Ovary (tissue), 9 donors: ENCODE measurements around the gene EEIG1. TPM values are rescaled to one million over a fixed set of nuclear protein-coding genes. Genes with fewer than 3 reads are reported as not detected.

Source experiments
- DNase-seq, 5 donors: peaks; one replicate each; pipeline ENCODE4 v3.0.0-alpha.2; 2019 to 2020
- H3K27ac ChIP-seq, 2 donors: fragments of 200-600 bp; one replicate each; pipeline versions ENCODE4 v1.5.1 to v1.8.0; 2019 to 2022
- H3K27me3 ChIP-seq: fragments of 200-600 bp; one replicate; pipeline ENCODE4 v1.8.0; 2022
- H3K36me3 ChIP-seq: fragments of 200-600 bp; sonication (generic); one replicate; pipeline ENCODE4 v1.5.1; 2019
- H3K4me1 ChIP-seq: one replicate; pipeline ENCODE4 v1.8.1; 2013; ENCODE audit warnings: mild to moderate bottlenecking, moderate library complexity; ENCODE audit not compliant: insufficient read depth
- H3K4me3 ChIP-seq: fragments of 200-600 bp; sonication (generic); one replicate; pipeline ENCODE4 v1.5.1; 2017
- H3K9me3 ChIP-seq, 2 donors: fragments of 200-600 bp in 1 of 2; sonication (generic) in 1 of 2; one replicate each; pipeline versions ENCODE4 v1.5.1 to v1.8.1; 2013 to 2019; ENCODE audit warnings: mild to moderate bottlenecking in 1 of 2, moderate library complexity in 1 of 2
- CTCF ChIP-seq, 3 donors: fragments of 450-650 bp in 2 of 3; fragments of 200-600 bp in 1 of 3; IDR thresholded peaks; one replicate each; pipeline versions ENCODE4 v1.5.1 to v1.8.0; 2016 to 2022; ENCODE audit warnings: antibody characterized with exemption in 3 of 3, mild to moderate bottlenecking in 1 of 3
- EP300 ChIP-seq: sonication (generic); formaldehyde crosslinking; IDR thresholded peaks from one replicate; pipeline ENCODE4 v1.6.1; 2017; ENCODE audit warnings: antibody characterized with exemption
- POLR2A ChIP-seq: fragments of 450-650 bp; IDR thresholded peaks from one replicate; pipeline ENCODE4 v1.6.1; 2017; ENCODE audit warnings: antibody characterized with exemption, mild to moderate bottlenecking, moderate library complexity
- WGBS, 3 donors: extraction: QIAGEN DNeasy Blood & Tissue Kit in 1 of 3; methylation state at CpG; one replicate each; pipeline versions ENCODE4 v1.1.5 to v1.1.7; 2013 to 2017; 5-methylcytosine and 5-hydroxymethylcytosine counted together
- intact Hi-C, 4 donors: fragments of 100-400 bp; cut with DNase I; formaldehyde crosslinking; loops; one replicate each; pipeline versions ENCODE4 v1.11.0 to v1.15.1; 2022 to 2023
- polyA plus RNA-seq, 2 donors: library from polyadenylated mRNA; stranded (reverse); fragments of 200-250 nt in 1 of 2; fragments of 350-450 nt in 1 of 2; fragmentation: Illumina TruSeq in 1 of 2; extraction: RNeasy Lipid Tissue Mini Kit (QIAGEN cat#74804) in 1 of 2; gene quantifications; one replicate each; pipeline ENCODE4 v1.2.3, GENCODE V29; 2013 to 2014
- total RNA-seq, 7 donors: library from RNA; depleted of rRNA in 2 of 7; stranded (reverse); fragments of >200 nt in 2 of 7; fragmentation: NEBNext Ultra II Directional in 3 of 7; extraction: Animal tissue kit (Norgen Biotek cat#: 25700) in 3 of 7; gene quantifications; one replicate each; pipeline versions ENCODE4 v1.1.0 to v1.2.4, GENCODE V29; 2016 to 2023
- donor health status: DM: no; HTN: no; CAD: no; lungs with moderate emphysema.
- donor health status: DM: no; HTN: no; CAD: no.
- donor health status: Bipolar disorder and iron deficiency.
- donor health status: DM: yes; HTN: yes; CAD: no.
- donor health status: DM: no; HTN: no; CAD: no.
- donor health status: DM: yes; HTN: yes; CAD: no.

Gene EEIG1
- total and polyA plus RNA-seq, 9 donors = 8.6 to 104 (median 75.5) TPM

GRCh38 chr9:128003966-128004604 lies 23.3 kb upstream of the EEIG1 start:
- no peaks in the 10 kb centered on the region for H3K27me3 ChIP-seq
- WGBS, 3 donors = 94 to 95% (median 95%) methylated on average over 11 of the region's 11 CpGs
- DNase-seq = no peak
- H3K9me3 ChIP-seq = no peaks in the 10 kb centered on the region
- peaks cover 2% of the 10 kb centered on the region for H3K4me1 ChIP-seq
- no peak overlapping the region for H3K4me3 ChIP-seq
- no peaks in the 10 kb centered on the region for H3K36me3 ChIP-seq
- TF ChIP-seq EP300 = no peak
- no peak for TF ChIP-seq POLR2A
- no peak for TF ChIP-seq CTCF (IDR thresholded peaks at IDR 0.05)
- no peak overlapping the region for H3K27ac ChIP-seq
- intact Hi-C loops = no loop called here

- intact Hi-C loops = no loop called here
- H3K9me3 ChIP-seq = no peaks in the 10 kb centered on the region
Measured at GRCh38 chr9:128002959-128003358, 22.2 kb upstream of the EEIG1 start.

GRCh38 chr9:128001779-128002298 lies 21.1 kb upstream of the EEIG1 start:
- intact Hi-C loops = no loop called here
- no peak for DNase-seq
- 63 to 68% (median 67%) methylated on average over 18 of the region's 18 CpGs for WGBS, 3 donors
- Histone ChIP-seq H3K4me1 (peaks cover 2% of the 10 kb centered on the region), H3K27ac (no peak overlapping the region), H3K9me3 (no peaks in the 10 kb centered on the region), H3K4me3 (no peak overlapping the region), H3K36me3 (no peaks in the 10 kb centered on the region), H3K27me3 (no peaks in the 10 kb centered on the region)
- TF ChIP-seq POLR2A (no peak), EP300 (no peak), CTCF (IDR thresholded peaks at IDR 0.05) (no peak)

More at GRCh38 chr9:128002959-128003358, 22.2 kb upstream of the EEIG1 start:
- no peaks in the 10 kb centered on the region for H3K27me3 ChIP-seq
- no peak for DNase-seq
- peaks cover 2% of the 10 kb centered on the region for H3K4me1 ChIP-seq
- 83 to 91% (median 85%) methylated on average over 5 of the region's 5 CpGs for WGBS, 3 donors
- H3K27ac ChIP-seq = no peak overlapping the region
- H3K4me3 ChIP-seq = no peak overlapping the region
- no peak for TF ChIP-seq EP300
- no peak for TF ChIP-seq CTCF (IDR thresholded peaks at IDR 0.05)
- TF ChIP-seq POLR2A = no peak
- H3K36me3 ChIP-seq = no peaks in the 10 kb centered on the region

DNA sequence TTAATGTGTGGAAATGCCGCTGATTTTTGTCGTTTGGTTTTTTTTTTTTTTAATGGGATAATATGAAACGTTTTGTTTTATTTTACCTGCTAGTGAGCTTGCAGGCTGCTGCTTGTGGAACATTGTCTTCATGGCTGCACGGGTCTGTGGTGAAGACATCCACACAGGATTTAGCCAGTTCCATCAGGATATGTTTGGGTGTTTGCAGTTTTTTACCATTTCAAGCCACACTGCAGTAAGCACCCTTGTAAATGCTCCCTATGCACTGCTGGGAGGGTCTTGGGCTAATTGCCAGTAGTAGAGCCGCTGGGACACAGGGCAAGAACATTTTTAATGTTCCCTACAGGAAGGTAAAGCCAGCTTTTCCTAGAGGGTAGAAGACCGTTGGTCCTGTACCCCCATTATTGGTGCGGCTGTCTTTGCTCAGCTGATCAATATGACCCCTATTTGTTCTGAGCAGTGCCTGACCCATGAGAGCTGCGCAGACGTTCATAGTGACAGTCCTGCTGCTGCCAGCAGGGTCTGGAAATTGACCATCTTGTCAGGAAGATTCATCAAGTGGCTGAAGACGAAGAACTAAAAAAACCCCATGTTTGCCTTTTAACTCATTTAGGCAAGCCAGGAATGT lies 20.5 kb upstream of the EEIG1 start:
- intact Hi-C loops = no loop called here
- H3K9me3 ChIP-seq = no peaks in the 10 kb centered on the region
- no peak for DNase-seq
- H3K27me3 ChIP-seq = no peaks in the 10 kb centered on the region
- H3K27ac ChIP-seq = no peak overlapping the region
- 70 to 74% (median 73%) methylated on average over 10 of the region's 10 CpGs for WGBS, 3 donors
- H3K4me3 ChIP-seq = no peak overlapping the region
- no peaks in the 10 kb centered on the region for H3K36me3 ChIP-seq
- no peak for TF ChIP-seq EP300
- TF ChIP-seq CTCF (IDR thresholded peaks at IDR 0.05) = no peak
- no peak for TF ChIP-seq POLR2A
- peaks cover 2% of the 10 kb centered on the region for H3K4me1 ChIP-seq
